ENCODE data around the gene STPG1. TPM values are rescaled to one million over a fixed set of nuclear protein-coding genes. Genes with fewer than 3 reads are reported as not detected.

STPG1 gene
- total and polyA plus RNA-seq, 9 of the 15 experiments (the other 6 are each of a cell fraction or from before 2014, with no cell fraction given): 5.0 to 11.9 (median 8.3) TPM

DNA sequence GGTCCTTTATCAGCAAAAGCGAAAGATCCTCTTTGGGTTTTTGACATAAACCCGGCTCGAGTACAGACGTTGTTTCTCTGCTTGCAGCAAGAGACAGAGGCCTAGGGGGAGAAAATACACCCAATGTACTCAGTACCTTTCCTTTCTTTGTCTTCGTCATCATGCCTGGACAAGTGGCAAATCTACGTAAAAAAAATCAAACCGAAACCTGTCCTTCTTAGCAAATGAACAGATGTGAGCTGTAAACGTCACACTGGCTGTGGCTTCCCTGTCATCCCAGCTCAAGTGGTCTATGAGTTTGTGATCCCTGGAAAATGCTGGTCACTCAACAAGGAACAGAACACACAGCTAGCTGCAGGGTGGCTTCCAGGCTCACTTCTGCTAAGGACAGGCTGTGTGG is 39.9 kb downstream of the STPG1 start (continued):
- TF ChIP-seq BCLAF1 (IDR thresholded peaks at IDR 0.05; ENCODE audit: borderline replicate concordance in 1 of 2, control insufficient read depth in 1 of 2, low read depth in 2 of 2, low read length in 1 of 2) (no peak), PBX2 (CRISPR knock-in tag; IDR thresholded peaks at IDR 0.05; ENCODE audit: low read depth) (no peak), PBX2 (tag; conservative IDR thresholded peaks at IDR 0.05; ENCODE audit: low read depth) (no peak), TARDBP (IDR thresholded peaks at IDR 0.05) (no peak), HDAC8 (tag; IDR thresholded peaks at IDR 0.05) (no peak), TEAD2 (tag; IDR thresholded peaks at IDR 0.05) (no peak), HMGXB4 (CRISPR knock-in tag; IDR thresholded peaks at IDR 0.05) (no peak), SETDB1 (IDR thresholded peaks at IDR 0.05; ENCODE audit: low read length) (no peak), TAF7 (tag; IDR thresholded peaks at IDR 0.05) (no peak), ELF1 (tag; IDR thresholded peaks at IDR 0.05) (no peak)
